HepG2 (cell line): ENCODE results near the gene FNDC7. TPM values are rescaled to one million over a fixed set of nuclear protein-coding genes. Genes with fewer than 3 reads are reported as not detected.

Experiments
- ATAC-seq: fragments of 200-7000 bp; cut with Tn5 transposase; 3 replicates; pipeline ENCODE4 v1.9.1; 2020; ENCODE audit warnings: mild to moderate bottlenecking, moderate library complexity
- BruUV-seq: library from RNA; stranded (reverse); fragments of 400-500 nt; replicated peaks from 2 replicates; lab custom pipeline; 2021; lab: Mats Ljungman, UMichigan
- CTCF ChIA-PET: fragments of 300-600 bp; formaldehyde crosslinking; extraction: SDS; loops from one replicate; lab custom pipeline; 2021; ENCODE audit warnings: low total read pairs, inconsistent platforms, low intra/inter-chr PET ratio; lab: Yijun Ruan, JAX
- POLR2A ChIA-PET: fragments of 350-600 bp; sonication (Branson Sonifier 250); formaldehyde crosslinking; loops from one replicate; lab custom pipeline; 2020; ENCODE audit warnings: antibody characterized with exemption, inconsistent platforms; lab: Yijun Ruan, JAX
- DNase-seq: peaks from one replicate; pipeline ENCODE4 v3.0.0-alpha.2; 2015; ENCODE audit warnings: low spot score
- FAIRE-seq: peaks from 3 replicates; lab custom pipeline; 2011; peaks lifted over from hg19 to GRCh38; lab: Jason Lieb, UNC
- H2AFZ ChIP-seq: one replicate; pipeline ENCODE4 v1.6.1; 2011; ENCODE audit warnings: low read length, inconsistent platforms
- H3K27ac ChIP-seq: fragments of 300-600 bp; 3 replicates; pipeline ENCODE4 v1.8.0; 2011; ENCODE audit warnings: mixed run types, mild to moderate bottlenecking, mixed read lengths, low read length, inconsistent platforms; ENCODE audit not compliant: insufficient read depth; ENCODE audit errors: extremely low read length
- H3K27me3 ChIP-seq, 2 experiments: fragments of 200-600 bp in 1 of 2; 2 replicates in 1 of 2; 3 replicates in 1 of 2; pipeline versions ENCODE4 v1.6.0 to v1.8.0; 2011; ENCODE audit warnings: low read length in 2 of 2, mild to moderate bottlenecking in 2 of 2, moderate library complexity in 2 of 2, inconsistent platforms in 1 of 2; ENCODE audit not compliant: insufficient read depth in 2 of 2, control insufficient read depth in 1 of 2
- H3K36me3 ChIP-seq, 2 experiments: fragments of 200-600 bp in 1 of 2; replicated peaks in 1 of 2; 2 replicates in 1 of 2; 3 replicates in 1 of 2; pipeline versions ENCODE4 v1.5.1 to v1.8.0; 2011; ENCODE audit warnings: low read length in 2 of 2, inconsistent platforms in 1 of 2; ENCODE audit not compliant: insufficient read depth in 2 of 2, control insufficient read depth in 1 of 2
- H3K4me1 ChIP-seq: 2 replicates; pipeline ENCODE4 v1.5.1; 2012; ENCODE audit warnings: low read length, inconsistent platforms; ENCODE audit not compliant: insufficient read depth
- H3K4me2 ChIP-seq: 2 replicates; pipeline ENCODE4 v1.6.0; 2011; ENCODE audit warnings: low read depth, low read length, inconsistent platforms
- H3K4me3 ChIP-seq, 3 experiments: fragments of 200-600 bp in 1 of 3; sonication (generic), shearing (Covaris generic) in 1 of 3; replicated peaks in 1 of 3; 2 replicates each; pipeline ENCODE4 v1.5.1; 2011 to 2016; ENCODE audit warnings: low read length in 3 of 3, inconsistent platforms in 2 of 3, low read depth in 2 of 3, mild to moderate bottlenecking in 2 of 3, control low read depth in 1 of 3, mixed read lengths in 1 of 3; ENCODE audit not compliant: insufficient read depth in 1 of 3
- H3K79me2 ChIP-seq: one replicate; pipeline ENCODE4 v1.6.1; 2011; ENCODE audit warnings: low read length, inconsistent platforms; ENCODE audit not compliant: insufficient read depth
- H3K9ac ChIP-seq: 2 replicates; pipeline ENCODE4 v1.6.0; 2011; ENCODE audit warnings: mild to moderate bottlenecking, low read depth, low read length, inconsistent platforms; ENCODE audit not compliant: insufficient read depth
- H3K9me3 ChIP-seq: 2 replicates; pipeline ENCODE4 v1.5.1; 2012; ENCODE audit warnings: mild to moderate bottlenecking, low read length
- H4K20me1 ChIP-seq: 2 replicates; pipeline ENCODE4 v1.6.0; 2011; ENCODE audit warnings: inconsistent platforms, mild to moderate bottlenecking, low read length, moderate library complexity; ENCODE audit not compliant: insufficient read depth
- ARHGAP35 ChIP-seq: sonication (generic); formaldehyde crosslinking; IDR thresholded peaks from 2 replicates; pipeline ENCODE4 v1.9.0; 2022; ENCODE audit warnings: mild to moderate bottlenecking, inconsistent platforms, moderate library complexity, missing genetic modification reagents, borderline replicate concordance
- GTF2F1 ChIP-seq: fragments of 150-350 bp; IDR thresholded peaks from 2 replicates; pipeline ENCODE4 v1.6.1; 2014; ENCODE audit warnings: low read length
- MTF1 ChIP-seq: sonication (generic); formaldehyde crosslinking; IDR thresholded peaks from 2 replicates; pipeline ENCODE4 v1.5.0; 2020; ENCODE audit warnings: missing genetic modification reagents
- ZBTB7B ChIP-seq: sonication (generic); formaldehyde crosslinking; IDR thresholded peaks from 2 replicates; pipeline ENCODE4 v1.4.0; 2020; ENCODE audit warnings: missing genetic modification reagents
- ZFY ChIP-seq: sonication (generic); formaldehyde crosslinking; IDR thresholded peaks from 2 replicates; pipeline ENCODE4 v1.4.0; 2020; ENCODE audit warnings: missing genetic modification reagents
- ZKSCAN5 ChIP-seq: sonication (generic); formaldehyde crosslinking; IDR thresholded peaks from 2 replicates; pipeline ENCODE4 v1.5.1; 2020; ENCODE audit warnings: mild to moderate bottlenecking, missing genetic modification reagents
- ZNF788 ChIP-seq: sonication (generic); formaldehyde crosslinking; IDR thresholded peaks from 2 replicates; pipeline ENCODE4 v1.5.0; 2020; ENCODE audit warnings: mild to moderate bottlenecking, missing genetic modification reagents, borderline replicate concordance
- ZSCAN29 ChIP-seq: sonication (generic); formaldehyde crosslinking; conservative IDR thresholded peaks from 2 replicates; pipeline ENCODE4 v1.4.0; 2020; ENCODE audit warnings: mild to moderate bottlenecking, missing genetic modification reagents
- WGBS: methylation state at CpG from one replicate; pipeline ENCODE4 v1.1.6; 2017; ENCODE audit warnings: low lambda C conversion rate; 5-methylcytosine and 5-hydroxymethylcytosine counted together
- in situ Hi-C: cut with HindIII; loops from 2 replicates; pipeline ENCODE4 v1.10.0; 2017; ENCODE audit warnings: low pct_unique_long_range_greater_than_20kb; ENCODE audit not compliant: extremely low pct_ligation_motif_present
- intact Hi-C: fragments of 100-400 bp; cut with micrococcal nuclease; formaldehyde crosslinking; loops from one replicate; pipeline ENCODE4 v1.10.0; 2022; ENCODE audit not compliant: unreplicated experiment
- polyA plus RNA-seq, 8 experiments: library from polyadenylated mRNA; depleted of rRNA in 3 of 8; stranded (reverse) in 7 of 8; unstranded in 1 of 8; fragments of >200 nt; fragmentation: Illumina TruSeq in 4 of 8; extraction: Trizol in 4 of 8; gene quantifications; 2 replicates each; pipeline versions ENCODE4 v1.2.1 to v1.2.3, GENCODE V29; 2011 to 2016; ENCODE audit warnings: low read depth in 4 of 8, missing spikeins in 1 of 8, mixed read lengths in 1 of 8; ENCODE audit not compliant: insufficient read depth in 1 of 8
- total RNA-seq, 5 experiments: library from RNA; depleted of rRNA; stranded (reverse); fragments of >200 nt; fragmentation: Illumina TruSeq; extraction: Trizol; gene quantifications; 2 replicates each; pipeline ENCODE4 v1.2.3, GENCODE V29; 2016; ENCODE audit warnings: low read depth in 1 of 5
- TF ChIP-seq, protein P1 (sequence below): sonication (generic); formaldehyde crosslinking; IDR thresholded peaks from 2 replicates; pipeline ENCODE4 v1.8.1; 2023; ENCODE audit warnings: mild to moderate bottlenecking, missing genetic modification reagents
- TF ChIP-seq, protein P2 (sequence below): sonication (generic); formaldehyde crosslinking; IDR thresholded peaks from 2 replicates; pipeline ENCODE4 v1.5.0; 2020; ENCODE audit warnings: missing genetic modification reagents
- TF ChIP-seq, protein P3 (sequence below): fragments of 450-650 bp; IDR thresholded peaks from 2 replicates; pipeline ENCODE4 v1.6.1; 2017
- TF ChIP-seq, protein P4 (sequence below): IDR thresholded peaks from 2 replicates; pipeline ENCODE4 v1.6.1; 2016; ENCODE audit warnings: control low read depth
- TF ChIP-seq, protein P5 (sequence below): sonication (generic); formaldehyde crosslinking; IDR thresholded peaks from 2 replicates; pipeline ENCODE4 v1.8.1; 2023; ENCODE audit warnings: mild to moderate bottlenecking, missing genetic modification reagents

FNDC7 gene
- total and polyA plus RNA-seq, 2 of the 13 experiments (the other 11 are each of a cell fraction or from before 2014, with no cell fraction given) = 0.03 TPM; not detected in 1

DNA sequence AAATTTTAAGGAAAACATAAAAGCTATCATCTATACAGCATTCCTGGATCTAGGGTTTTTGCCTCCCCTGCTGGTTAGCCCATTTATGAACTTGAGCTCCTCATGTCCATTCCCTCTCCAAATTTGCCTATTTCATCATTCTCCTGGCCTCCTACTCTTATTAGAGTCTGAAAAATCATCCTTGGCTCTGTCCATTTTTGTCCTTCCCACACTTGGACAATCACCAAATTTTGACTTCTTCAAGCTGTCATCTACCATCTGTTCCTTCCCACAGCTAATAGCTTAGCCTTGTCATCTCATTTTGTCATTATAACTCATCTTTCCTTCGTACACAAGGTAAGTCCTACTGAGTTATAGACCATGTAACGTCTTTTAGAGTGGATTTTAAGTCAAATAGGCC, 49.6 kb upstream of the FNDC7 start:
- DNase-seq (no peak), ATAC-seq (no peak), FAIRE-seq (no peak)
- in situ Hi-C loops = no loop called here
- no peaks in the 10 kb centered on the region for H3K79me2 ChIP-seq
- no peaks in the 10 kb centered on the region for H3K9me3 ChIP-seq
- WGBS = 0% methylated on average over 2 of the region's 2 CpGs
- no peak overlapping the region for H3K4me3 ChIP-seq
- H3K4me1 ChIP-seq = no peaks in the 10 kb centered on the region
- TF ChIP-seq ARHGAP35 (CRISPR knock-in tag) (no peak), ZNF788 (CRISPR knock-in tag) (no peak), ZSCAN29 (CRISPR knock-in tag) (no peak), ZKSCAN5 (CRISPR knock-in tag) (no peak), ZBTB7B (CRISPR knock-in tag) (no peak), MTF1 (CRISPR knock-in tag) (no peak), GTF2F1 (no peak), ZFY (CRISPR knock-in tag) (no peak)
- TF ChIP-seq, protein P1, sequence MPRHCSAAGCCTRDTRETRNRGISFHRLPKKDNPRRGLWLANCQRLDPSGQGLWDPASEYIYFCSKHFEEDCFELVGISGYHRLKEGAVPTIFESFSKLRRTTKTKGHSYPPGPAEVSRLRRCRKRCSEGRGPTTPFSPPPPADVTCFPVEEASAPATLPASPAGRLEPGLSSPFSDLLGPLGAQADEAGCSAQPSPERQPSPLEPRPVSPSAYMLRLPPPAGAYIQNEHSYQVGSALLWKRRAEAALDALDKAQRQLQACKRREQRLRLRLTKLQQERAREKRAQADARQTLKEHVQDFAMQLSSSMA = no peak
- TF ChIP-seq, protein P2, sequence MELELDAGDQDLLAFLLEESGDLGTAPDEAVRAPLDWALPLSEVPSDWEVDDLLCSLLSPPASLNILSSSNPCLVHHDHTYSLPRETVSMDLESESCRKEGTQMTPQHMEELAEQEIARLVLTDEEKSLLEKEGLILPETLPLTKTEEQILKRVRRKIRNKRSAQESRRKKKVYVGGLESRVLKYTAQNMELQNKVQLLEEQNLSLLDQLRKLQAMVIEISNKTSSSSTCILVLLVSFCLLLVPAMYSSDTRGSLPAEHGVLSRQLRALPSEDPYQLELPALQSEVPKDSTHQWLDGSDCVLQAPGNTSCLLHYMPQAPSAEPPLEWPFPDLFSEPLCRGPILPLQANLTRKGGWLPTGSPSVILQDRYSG (CRISPR knock-in tag) = no peak
- TF ChIP-seq, protein P3, sequence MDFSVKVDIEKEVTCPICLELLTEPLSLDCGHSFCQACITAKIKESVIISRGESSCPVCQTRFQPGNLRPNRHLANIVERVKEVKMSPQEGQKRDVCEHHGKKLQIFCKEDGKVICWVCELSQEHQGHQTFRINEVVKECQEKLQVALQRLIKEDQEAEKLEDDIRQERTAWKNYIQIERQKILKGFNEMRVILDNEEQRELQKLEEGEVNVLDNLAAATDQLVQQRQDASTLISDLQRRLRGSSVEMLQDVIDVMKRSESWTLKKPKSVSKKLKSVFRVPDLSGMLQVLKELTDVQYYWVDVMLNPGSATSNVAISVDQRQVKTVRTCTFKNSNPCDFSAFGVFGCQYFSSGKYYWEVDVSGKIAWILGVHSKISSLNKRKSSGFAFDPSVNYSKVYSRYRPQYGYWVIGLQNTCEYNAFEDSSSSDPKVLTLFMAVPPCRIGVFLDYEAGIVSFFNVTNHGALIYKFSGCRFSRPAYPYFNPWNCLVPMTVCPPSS = no peak
- TF ChIP-seq, protein P4, sequence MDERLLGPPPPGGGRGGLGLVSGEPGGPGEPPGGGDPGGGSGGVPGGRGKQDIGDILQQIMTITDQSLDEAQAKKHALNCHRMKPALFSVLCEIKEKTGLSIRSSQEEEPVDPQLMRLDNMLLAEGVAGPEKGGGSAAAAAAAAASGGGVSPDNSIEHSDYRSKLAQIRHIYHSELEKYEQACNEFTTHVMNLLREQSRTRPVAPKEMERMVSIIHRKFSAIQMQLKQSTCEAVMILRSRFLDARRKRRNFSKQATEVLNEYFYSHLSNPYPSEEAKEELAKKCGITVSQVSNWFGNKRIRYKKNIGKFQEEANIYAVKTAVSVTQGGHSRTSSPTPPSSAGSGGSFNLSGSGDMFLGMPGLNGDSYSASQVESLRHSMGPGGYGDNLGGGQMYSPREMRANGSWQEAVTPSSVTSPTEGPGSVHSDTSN (CRISPR knock-in tag) = no peak
- TF ChIP-seq, protein P5, sequence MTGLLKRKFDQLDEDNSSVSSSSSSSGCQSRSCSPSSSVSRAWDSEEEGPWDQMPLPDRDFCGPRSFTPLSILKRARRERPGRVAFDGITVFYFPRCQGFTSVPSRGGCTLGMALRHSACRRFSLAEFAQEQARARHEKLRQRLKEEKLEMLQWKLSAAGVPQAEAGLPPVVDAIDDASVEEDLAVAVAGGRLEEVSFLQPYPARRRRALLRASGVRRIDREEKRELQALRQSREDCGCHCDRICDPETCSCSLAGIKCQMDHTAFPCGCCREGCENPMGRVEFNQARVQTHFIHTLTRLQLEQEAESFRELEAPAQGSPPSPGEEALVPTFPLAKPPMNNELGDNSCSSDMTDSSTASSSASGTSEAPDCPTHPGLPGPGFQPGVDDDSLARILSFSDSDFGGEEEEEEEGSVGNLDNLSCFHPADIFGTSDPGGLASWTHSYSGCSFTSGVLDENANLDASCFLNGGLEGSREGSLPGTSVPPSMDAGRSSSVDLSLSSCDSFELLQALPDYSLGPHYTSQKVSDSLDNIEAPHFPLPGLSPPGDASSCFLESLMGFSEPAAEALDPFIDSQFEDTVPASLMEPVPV (CRISPR knock-in tag) = no peak
- no peak overlapping the region for H3K9ac ChIP-seq
- intact Hi-C loops = no loop called here
- no peaks in the 10 kb centered on the region for H4K20me1 ChIP-seq
- H3K27ac ChIP-seq = no peak overlapping the region
- H3K36me3 ChIP-seq = no peaks in the 10 kb centered on the region
- H2AFZ ChIP-seq = no peak overlapping the region
- no peak overlapping the region for H3K4me2 ChIP-seq
- no peaks in the 10 kb centered on the region for H3K27me3 ChIP-seq
- ChIA-PET POLR2A (interaction anchor here (1.2 kb wide), 1 partner anchor 29 kb away, joined by 3 read pairs; the partner anchor contains the start of gene PRPF38B), CTCF (no interaction called here)
- no TSS peak for BruUV-seq
